Activated CD4-positive, CD25-positive, alpha-beta regulatory T cell treated with anti-CD3 and anti-CD28 coated beads, Interleukin-2, amount 50 U/mL, for 16 hours (primary cell): ENCODE results near the gene GAREM1.
"Not testable (repeated sequence)": the region's sequence is repeated elsewhere in the genome, so short reads cannot be mapped to it uniquely, and the experiment has no call there.

Experiments used
- DNase-seq: peaks from one replicate; pipeline ENCODE4 v3.0.0-alpha.2; 2020; ENCODE audit warnings: low read depth, low spot score

Gene GAREM1

DNA sequence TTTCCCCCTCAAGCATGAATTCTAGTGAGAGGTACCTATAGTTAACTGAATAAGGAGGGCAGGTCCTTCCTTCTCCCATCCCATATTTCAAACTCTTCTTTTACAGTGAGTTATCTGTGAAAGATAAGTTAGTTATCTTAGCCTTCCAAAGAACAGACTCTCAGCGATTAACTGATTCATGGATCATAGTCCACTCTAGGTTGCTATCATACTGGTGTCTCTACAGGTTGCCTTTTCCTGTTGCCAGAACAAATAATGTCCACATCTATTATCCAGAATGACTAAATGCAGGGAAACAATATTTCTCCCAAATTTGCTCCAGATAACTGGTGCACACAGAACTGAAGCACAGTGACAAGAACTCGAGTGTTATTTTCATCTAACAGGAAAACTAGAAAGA is 212.5 kb downstream of the GAREM1 start:
- no peak for DNase-seq

DNA sequence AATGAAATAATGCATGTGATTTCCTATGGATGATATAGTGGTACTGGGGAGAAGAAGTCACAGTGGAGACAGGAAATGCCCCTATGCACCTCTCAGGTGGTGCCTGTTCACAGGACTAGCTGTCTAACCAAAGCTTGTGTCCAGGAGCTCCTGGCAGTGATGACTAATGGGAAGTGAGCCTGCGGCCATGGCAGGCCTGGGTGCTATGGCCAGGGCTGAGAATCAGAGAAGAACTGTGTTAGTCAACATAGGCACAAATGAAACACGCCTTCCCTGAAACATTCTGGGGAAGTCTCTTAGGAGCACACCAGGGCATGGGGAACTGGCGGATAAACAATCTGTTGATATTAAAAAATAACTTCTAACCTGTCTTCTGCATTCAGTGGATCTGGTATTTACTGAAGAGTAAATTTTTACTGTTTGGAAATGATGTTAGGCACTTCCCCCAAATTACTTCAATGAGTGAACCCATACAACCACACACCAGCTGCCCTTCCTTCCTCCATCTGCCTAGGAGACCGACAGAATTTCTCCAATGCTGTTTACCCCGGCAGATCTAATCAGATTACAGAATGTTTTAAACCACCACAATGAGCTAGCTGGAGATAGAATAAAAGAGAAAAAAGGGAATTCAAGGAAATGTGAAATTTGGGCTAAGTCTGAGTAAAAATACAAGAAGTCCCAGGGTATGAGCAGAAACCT is 213.4 kb downstream of the GAREM1 start:
- no peak for DNase-seq

DNA sequence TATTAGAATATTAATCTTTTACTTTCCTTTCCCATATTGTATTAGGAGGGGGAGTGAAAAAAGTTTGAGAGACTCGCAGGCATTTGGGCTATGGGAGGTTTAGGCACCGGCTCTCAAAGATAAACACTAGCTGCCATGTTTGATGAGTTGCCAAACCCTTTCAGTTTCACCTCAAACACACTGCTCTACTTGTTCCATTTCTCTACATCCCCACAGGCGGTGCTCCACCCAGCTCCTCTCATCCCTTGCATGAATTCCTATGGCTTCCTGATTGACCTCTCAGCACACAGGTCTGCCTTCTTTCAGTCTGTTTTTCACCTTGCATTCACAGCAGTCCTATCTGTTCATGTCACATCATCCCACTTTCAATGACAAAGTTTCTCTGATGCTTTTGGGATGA is 215.1 kb downstream of the GAREM1 start:
- DNase-seq = no peak

DNA sequence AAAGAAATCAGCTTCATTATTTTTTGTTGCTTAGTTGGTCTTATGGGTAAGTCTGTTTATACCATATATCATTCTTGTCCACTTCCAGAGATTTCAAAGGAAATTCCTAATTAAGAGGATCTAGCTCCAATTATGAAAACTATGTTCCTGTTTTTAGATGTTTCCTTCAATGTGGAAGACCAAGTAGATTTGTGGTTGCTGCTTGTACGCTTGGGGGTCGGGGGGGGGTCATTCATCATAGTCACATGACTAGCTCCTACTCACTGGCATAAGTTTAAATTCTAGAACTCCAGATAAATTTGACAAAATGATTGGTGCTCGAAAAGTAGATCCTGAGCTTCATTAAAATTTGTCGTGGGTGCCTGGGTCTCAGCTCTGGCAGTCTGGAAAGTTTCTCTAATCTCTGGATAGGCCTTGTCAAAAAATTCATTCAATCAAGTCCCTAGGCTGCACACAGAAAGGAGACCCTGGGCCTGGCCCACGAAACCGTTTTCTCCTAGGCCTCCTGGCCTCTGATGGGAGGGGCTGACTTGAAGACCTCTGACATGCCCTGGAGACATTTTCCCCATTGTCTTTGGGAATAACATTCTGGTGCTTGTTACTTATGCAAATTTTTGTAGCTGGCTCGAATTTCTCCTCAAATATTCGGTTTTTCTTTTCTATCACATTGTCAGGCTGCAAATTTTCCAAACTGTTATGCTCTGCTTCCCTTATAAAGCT is 218.4 kb downstream of the GAREM1 start:
- no peak for DNase-seq

DNA sequence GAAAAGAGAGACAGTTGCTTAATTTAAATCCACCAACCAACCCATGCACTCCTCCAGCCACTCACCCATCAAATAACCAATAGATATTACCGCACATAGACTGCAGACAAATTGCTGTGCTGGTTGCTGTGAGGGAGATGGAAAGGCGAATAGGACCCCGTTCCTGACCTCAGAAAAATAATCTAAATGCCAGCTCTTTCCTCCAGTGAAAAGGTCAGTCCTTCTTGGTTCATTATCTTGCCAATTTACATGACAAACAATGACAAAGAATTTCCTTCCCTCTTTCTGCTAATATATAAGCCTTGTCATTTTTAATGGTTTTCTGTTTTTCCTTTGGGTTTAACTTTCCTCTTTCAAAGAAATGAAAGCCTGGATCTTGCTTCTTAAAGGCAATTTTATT is 219.2 kb downstream of the GAREM1 start:
- no peak for DNase-seq

DNA sequence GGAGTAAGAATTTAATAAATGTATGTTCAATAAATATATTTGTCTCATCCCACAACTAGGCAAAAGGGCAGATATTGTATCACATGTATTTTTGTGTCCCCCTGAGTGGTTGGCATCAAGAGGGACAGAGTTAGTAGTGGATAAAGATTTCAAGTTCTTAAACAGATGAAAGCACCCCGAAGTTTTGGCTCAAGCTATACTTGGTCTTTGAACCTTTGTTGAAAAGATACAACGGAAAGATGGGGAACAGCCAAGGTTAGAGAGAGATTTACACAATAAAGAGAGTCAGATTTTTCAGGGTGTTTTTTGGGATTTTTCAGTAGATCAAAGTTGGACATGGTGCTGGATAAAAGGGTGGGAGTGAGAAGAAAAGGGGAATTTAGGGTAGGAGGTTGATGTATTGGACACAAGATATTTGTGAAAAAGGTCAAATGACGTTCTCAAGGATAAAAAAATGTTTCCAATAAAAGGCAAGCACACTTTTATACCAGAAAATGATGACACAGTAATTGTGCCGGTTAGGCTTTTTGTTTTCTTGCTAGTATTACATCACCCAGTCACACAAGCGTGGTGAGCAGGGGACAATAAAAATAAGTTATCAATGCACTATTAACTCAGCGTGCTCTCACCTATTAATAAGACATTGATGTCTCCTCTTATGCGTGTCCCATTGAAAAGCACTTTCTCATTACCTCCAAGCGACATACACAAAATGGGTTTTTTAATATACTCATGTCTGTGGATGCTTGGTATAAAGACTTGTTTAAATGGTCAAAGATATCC is 221.3 kb downstream of the GAREM1 start:
- DNase-seq = no peak

DNA sequence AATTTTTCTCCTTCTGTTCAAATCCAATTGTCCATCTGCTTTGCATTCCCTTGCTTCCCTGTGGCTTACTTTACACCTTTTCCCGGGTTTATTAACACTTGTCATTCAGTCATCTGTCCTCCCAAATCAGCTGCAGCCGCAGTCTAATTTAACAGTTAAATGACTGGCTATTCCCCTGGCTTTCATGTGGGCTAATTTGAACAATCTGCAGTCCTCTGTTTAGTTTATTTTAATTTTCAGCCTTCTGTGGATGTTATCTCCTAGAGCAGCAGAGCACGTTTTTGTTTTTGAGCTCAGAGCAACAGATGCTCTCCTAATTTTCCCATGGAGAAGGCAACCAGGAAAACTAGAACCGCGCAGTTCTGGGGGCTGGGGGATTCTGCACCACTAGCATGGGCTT is 225.8 kb downstream of the GAREM1 start:
- no peak for DNase-seq

DNA sequence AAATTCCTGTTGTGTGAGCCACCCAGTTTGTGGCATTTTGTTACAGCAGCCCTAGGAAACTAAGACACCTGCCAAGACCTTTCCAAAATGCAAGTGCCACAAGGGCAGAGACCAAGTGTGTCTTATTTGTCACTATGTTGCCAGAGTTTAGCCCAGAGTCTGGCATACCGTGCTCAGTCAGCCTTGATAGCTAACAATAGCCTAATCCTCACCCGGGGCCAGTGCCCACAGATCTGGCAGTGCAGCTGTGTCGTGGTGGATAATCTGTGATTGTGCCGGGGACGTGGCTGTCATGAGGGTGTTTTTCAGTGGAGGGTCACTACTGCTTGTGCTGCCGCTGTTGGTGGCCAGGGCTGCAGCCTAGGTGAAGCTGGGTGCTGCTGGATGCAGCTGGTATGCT is 227.3 kb downstream of the GAREM1 start:
- DNase-seq = no peak

DNA sequence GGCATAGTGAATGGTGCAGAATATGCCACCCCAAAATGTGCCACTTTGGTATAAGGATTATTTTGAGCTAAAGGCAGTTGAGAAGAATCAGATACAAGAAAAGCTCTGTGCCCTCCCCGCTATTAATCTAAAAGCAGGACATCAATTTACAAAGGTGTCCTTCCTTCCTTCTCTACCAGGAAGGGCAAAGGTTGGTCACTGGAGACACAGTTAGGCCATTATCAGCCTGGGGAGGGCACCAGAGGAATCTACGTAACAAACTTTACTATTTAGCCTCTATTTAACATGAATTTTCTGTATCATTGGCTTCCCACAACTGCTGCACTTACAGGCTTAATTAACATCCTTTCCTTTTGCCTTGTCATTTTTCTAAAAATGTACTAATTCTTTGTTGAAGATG is 228.3 kb downstream of the GAREM1 start:
- DNase-seq = no peak

DNA sequence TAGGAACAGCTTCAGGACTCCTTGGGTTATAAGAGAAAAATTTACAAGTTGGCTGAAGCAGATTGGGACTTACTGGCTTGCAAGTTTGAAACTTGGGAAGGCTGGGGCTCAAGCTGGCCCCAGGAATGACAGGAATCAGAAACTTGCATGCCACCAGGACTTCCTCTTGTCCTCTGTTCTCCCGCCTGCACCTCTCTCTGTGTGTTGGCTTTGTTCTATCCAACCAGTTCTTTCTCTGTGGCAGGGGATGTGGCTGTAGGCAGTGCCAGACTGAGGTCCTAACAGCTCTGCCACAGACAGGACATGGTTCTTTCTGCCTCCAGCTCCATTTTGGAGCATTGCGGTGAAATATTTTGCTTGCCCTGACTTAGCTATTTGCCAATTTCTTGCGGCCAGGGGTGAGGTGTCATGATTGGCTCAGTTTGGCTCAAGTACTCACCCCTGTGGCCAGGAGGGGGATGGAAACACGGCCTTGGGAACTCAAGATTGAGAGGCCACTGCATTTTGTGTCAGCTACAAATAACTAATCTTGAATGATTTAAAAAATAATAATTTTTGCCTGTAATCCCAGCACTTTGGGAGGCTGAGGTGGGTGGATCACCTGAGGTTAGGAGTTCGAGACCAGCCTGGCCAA is 231.9 kb downstream of the GAREM1 start:
- no peak for DNase-seq

DNA sequence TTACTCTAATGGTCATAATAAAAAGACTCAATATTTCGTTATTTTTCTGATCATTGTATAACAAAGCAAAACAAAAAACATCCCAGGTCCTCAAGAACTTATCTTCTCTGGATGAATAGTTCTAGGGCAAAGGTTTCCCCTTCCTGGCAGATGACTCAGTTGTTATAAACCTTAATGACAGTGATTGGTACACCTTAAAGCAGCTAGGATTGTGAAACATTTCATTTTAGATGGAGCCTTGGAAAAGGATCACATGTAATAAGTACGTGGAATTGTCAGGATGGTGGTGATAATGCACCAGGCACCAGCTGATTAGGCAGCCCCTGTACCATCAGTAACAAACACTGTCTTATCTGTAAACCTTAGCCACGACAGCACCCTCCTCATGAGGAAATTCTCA is 233.6 kb downstream of the GAREM1 start:
- no peak for DNase-seq

DNA sequence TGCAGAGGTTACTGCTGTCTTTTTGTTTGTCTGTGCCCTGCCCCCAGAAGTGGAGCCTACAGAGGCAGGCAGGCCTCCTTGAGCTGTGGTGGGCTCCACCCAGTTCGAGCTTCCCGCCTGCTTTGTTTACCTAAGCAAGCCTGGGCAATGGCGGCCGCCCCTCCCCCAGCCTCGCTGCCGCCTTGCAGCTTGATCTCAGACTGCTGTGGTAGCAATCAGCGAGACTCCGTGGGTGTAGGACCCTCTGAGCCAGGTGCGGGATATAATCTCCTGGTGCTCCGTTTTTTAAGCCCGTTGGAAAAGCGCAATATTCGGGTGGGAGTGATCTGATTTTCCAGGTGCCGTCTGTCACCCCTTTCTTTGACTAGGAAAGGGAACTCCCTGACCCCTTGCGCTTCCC is 237.3 kb downstream of the GAREM1 start:
- DNase-seq = not testable (repeated sequence)

DNA sequence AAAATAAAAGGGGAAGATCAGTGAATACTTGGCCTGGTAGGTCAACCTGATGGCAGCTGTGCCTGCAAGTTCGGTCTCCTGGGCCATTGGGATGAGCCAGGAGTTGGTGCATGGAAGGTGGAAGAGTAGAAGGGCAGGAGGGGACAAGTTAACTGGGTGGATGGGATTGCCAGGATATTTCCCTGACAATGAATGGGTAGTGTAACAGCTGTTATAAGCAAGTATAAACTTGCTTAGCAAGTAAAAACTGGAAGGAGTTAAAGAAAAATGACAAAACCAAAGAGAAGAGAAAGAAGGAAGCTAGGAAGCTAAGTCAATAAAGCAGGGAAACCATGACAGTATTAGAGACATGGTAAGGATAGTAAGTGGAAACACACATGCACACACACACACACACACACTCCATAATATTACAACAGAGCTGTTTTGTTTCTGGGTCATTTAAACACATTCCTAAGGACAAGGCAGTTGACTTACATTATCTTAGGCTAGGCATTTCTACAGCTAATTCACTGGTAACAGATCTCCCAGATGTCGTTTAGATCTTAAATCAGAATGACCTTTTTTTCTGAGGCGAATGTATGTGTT is 251.2 kb downstream of the GAREM1 start:
- no peak for DNase-seq

DNA sequence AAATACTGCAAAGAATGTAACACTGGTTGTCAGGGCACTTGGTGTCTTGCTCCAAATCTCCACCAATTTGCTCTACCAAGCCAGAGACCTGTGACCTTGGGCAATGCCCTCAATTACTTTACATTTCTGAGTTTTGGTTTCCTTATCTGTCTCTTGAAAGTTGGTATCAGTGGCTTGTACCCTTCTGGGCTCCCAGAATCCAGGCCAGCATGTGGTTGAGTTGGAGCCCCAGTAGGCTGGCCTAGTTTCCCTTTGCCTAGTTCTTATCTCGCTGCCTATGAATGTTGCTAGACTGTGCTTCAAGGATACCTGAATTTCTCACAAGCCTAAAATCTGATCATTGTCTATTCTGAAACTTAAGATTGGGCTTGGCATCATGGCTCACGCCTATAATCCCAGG is 254.3 kb downstream of the GAREM1 start:
- no peak for DNase-seq

DNA sequence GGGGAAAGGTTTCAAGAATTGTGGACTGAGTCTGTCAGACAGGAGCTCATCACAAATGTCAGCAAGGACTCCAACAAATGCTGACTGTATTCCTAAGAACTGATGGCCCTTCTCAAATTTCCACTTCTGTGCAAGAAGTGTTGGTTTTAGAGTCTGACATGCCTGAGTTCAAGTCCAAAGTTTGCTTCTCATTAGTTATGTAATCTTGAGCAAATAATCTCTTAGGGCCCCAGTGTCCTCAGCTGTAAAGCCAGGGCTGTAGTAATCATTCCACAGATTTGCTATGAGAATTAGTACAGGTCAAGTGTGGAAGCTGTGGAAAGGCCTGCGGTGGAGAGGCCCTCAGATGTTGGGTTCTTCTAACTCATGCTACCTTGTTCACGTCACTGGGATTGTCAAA is 257.0 kb downstream of the GAREM1 start:
- no peak for DNase-seq
